HepG2 (cell line): Measurements from ENCODE around the gene ZNF513. TPM values are rescaled to one million over a fixed set of nuclear protein-coding genes. Genes with fewer than 3 reads are reported as not detected.

ENCODE experiments used
- ARID3A ChIP-seq: IDR thresholded peaks from 2 replicates; pipeline ENCODE4 v1.6.1; 2012; ENCODE audit warnings: low read depth, low read length, improper control_type of control experiment
- ARNTL ChIP-seq: sonication (generic); formaldehyde crosslinking; IDR thresholded peaks from 2 replicates; pipeline ENCODE4 v1.4.0; 2020; ENCODE audit warnings: mild to moderate bottlenecking, missing genetic modification reagents
- CREB3 ChIP-seq: sonication (generic); formaldehyde crosslinking; IDR thresholded peaks from 2 replicates; pipeline ENCODE4 v1.5.0; 2020; ENCODE audit warnings: missing genetic modification reagents
- HDAC1 ChIP-seq: sonication (generic); formaldehyde crosslinking; IDR thresholded peaks from 2 replicates; pipeline ENCODE4 v1.5.1; 2020; ENCODE audit warnings: mild to moderate bottlenecking, missing genetic modification reagents
- KDM1A ChIP-seq: IDR thresholded peaks from 2 replicates; pipeline ENCODE4 v1.6.1; 2016; ENCODE audit warnings: missing compliant biosample characterization
- LBX2 ChIP-seq: sonication (generic); formaldehyde crosslinking; IDR thresholded peaks from 2 replicates; pipeline ENCODE4 v1.5.0; 2020; ENCODE audit warnings: missing genetic modification reagents, mild to moderate bottlenecking, borderline replicate concordance
- MAFF ChIP-seq: IDR thresholded peaks from 2 replicates; pipeline ENCODE4 v1.6.1; 2011; ENCODE audit warnings: low read depth, low read length, improper control_type of control experiment
- PBX3 ChIP-seq: sonication (generic); formaldehyde crosslinking; IDR thresholded peaks from 2 replicates; pipeline ENCODE4 v1.8.1; 2023; ENCODE audit warnings: missing genetic modification reagents, inconsistent platforms, borderline replicate concordance
- SIX1 ChIP-seq: sonication (generic); formaldehyde crosslinking; IDR thresholded peaks from 2 replicates; pipeline ENCODE4 v1.4.0; 2020; ENCODE audit warnings: missing genetic modification reagents, borderline replicate concordance
- SNAPC2 ChIP-seq: sonication (generic); formaldehyde crosslinking; IDR thresholded peaks from 2 replicates; pipeline ENCODE4 v1.8.1; 2022; ENCODE audit warnings: mild to moderate bottlenecking, missing genetic modification reagents
- SOX13 ChIP-seq, 3 experiments: fragments of 450-650 bp in 1 of 3; sonication (generic) in 1 of 3; formaldehyde crosslinking in 1 of 3; IDR thresholded peaks in 2 of 3; conservative IDR thresholded peaks in 1 of 3; 2 replicates each; pipeline versions ENCODE4 v1.5.0 to v1.6.1; 2016 to 2020; ENCODE audit warnings: antibody characterized with exemption in 1 of 3, mild to moderate bottlenecking in 1 of 3, missing compliant biosample characterization in 1 of 3, missing genetic modification reagents in 1 of 3, moderate library complexity in 1 of 3
- TEF ChIP-seq: sonication (generic); formaldehyde crosslinking; IDR thresholded peaks from 2 replicates; pipeline ENCODE4 v1.5.0; 2020; ENCODE audit warnings: missing genetic modification reagents
- ZBTB39 ChIP-seq: sonication (generic); formaldehyde crosslinking; IDR thresholded peaks from 2 replicates; pipeline ENCODE4 v1.5.0; 2020; ENCODE audit warnings: missing genetic modification reagents
- ZFP37 ChIP-seq: sonication (generic); formaldehyde crosslinking; IDR thresholded peaks from 2 replicates; pipeline ENCODE4 v1.4.0; 2020; ENCODE audit warnings: missing genetic modification reagents, borderline replicate concordance
- ZNF235 ChIP-seq: sonication (generic); formaldehyde crosslinking; IDR thresholded peaks from 2 replicates; pipeline ENCODE4 v1.8.1; 2023; ENCODE audit warnings: mild to moderate bottlenecking, missing genetic modification reagents, borderline replicate concordance
- ZNF329 ChIP-seq: sonication (generic); formaldehyde crosslinking; IDR thresholded peaks from 2 replicates; pipeline ENCODE4 v1.9.0; 2021; ENCODE audit warnings: low read depth, mild to moderate bottlenecking, missing genetic modification reagents
- ZNF33B ChIP-seq: sonication (generic); formaldehyde crosslinking; IDR thresholded peaks from 2 replicates; pipeline ENCODE4 v1.5.1; 2020; ENCODE audit warnings: mild to moderate bottlenecking, missing genetic modification reagents
- ZNF34 ChIP-seq: sonication (generic); formaldehyde crosslinking; IDR thresholded peaks from 2 replicates; pipeline ENCODE4 v1.4.0; 2020; ENCODE audit warnings: mild to moderate bottlenecking, missing genetic modification reagents, borderline replicate concordance
- ZNF704 ChIP-seq: sonication (generic); formaldehyde crosslinking; IDR thresholded peaks from 2 replicates; pipeline ENCODE4 v1.8.1; 2023; ENCODE audit warnings: mild to moderate bottlenecking, inconsistent platforms, moderate library complexity, missing genetic modification reagents, borderline replicate concordance
- ZNF788 ChIP-seq: sonication (generic); formaldehyde crosslinking; IDR thresholded peaks from 2 replicates; pipeline ENCODE4 v1.5.0; 2020; ENCODE audit warnings: mild to moderate bottlenecking, missing genetic modification reagents, borderline replicate concordance
- polyA plus RNA-seq, 8 experiments: library from polyadenylated mRNA; depleted of rRNA in 3 of 8; stranded (reverse) in 7 of 8; unstranded in 1 of 8; fragments of >200 nt; fragmentation: Illumina TruSeq in 4 of 8; extraction: Trizol in 4 of 8; gene quantifications; 2 replicates each; pipeline versions ENCODE4 v1.2.1 to v1.2.3, GENCODE V29; 2011 to 2016; ENCODE audit warnings: low read depth in 4 of 8, missing spikeins in 1 of 8, mixed read lengths in 1 of 8; ENCODE audit not compliant: insufficient read depth in 1 of 8
- total RNA-seq, 5 experiments: library from RNA; depleted of rRNA; stranded (reverse); fragments of >200 nt; fragmentation: Illumina TruSeq; extraction: Trizol; gene quantifications; 2 replicates each; pipeline ENCODE4 v1.2.3, GENCODE V29; 2016; ENCODE audit warnings: low read depth in 1 of 5

ZNF513 gene
- total and polyA plus RNA-seq, 2 of the 13 experiments (the other 11 are each of a cell fraction or from before 2014, with no cell fraction given), result 4.9 to 6.3 TPM

GRCh38 chr2:27412419-27413152 lies 32.1 kb upstream of the ZNF513 start (continued):
- TF ChIP-seq ZBTB39 (no peak), ZNF235 (CRISPR knock-in tag) (no peak), ZNF34 (CRISPR knock-in tag) (no peak), SOX13 (IDR thresholded peaks at IDR 0.05) (no peak), SOX13 (CRISPR knock-in tag; conservative IDR thresholded peaks at IDR 0.05 in 1 of 2, IDR thresholded peaks at IDR 0.05 in 1 of 2) (peak in 1 of 2 experiments; percentile 28; a peak in 1 of 4 replicates), TEF (CRISPR knock-in tag) (no peak), LBX2 (CRISPR knock-in tag) (no peak), ZNF33B (no peak), HDAC1 (CRISPR knock-in tag) (peak; percentile 53; the same call in 1 of the 2 replicates), PBX3 (CRISPR knock-in tag) (no peak), KDM1A (no peak), SIX1 (no peak), ARNTL (CRISPR knock-in tag) (0 out of 2 replicates have a peak, but pooled peaks have one; percentile 3), MAFF (no peak), ZFP37 (CRISPR knock-in tag) (no peak), ARID3A (0 out of 2 replicates have a peak, but pooled peaks have one; percentile 11), ZNF704 (CRISPR knock-in tag) (no peak), SNAPC2 (no peak), ZNF788 (no peak), ZNF329 (CRISPR knock-in tag) (no peak), CREB3 (no peak)
